Thyroid gland (tissue), 4 donors: ENCODE results near the gene ATXN1.

Source experiments
- POLR2A ChIP-seq, 2 donors: fragments of 450-650 bp; IDR thresholded peaks; one replicate each; pipeline ENCODE4 v1.6.1; 2017; ENCODE audit warnings: antibody characterized with exemption in 2 of 2, mild to moderate bottlenecking in 2 of 2, moderate library complexity in 1 of 2
- TF ChIP-seq, protein P1 (sequence below), 6 experiments: fragments of 200-600 bp in 3 of 6; fragments of 450-650 bp in 3 of 6; sonication (generic) in 3 of 6; IDR thresholded peaks; one replicate each; pipeline ENCODE4 v1.5.1; 2016 to 2019; ENCODE audit warnings: antibody characterized with exemption in 6 of 6, mild to moderate bottlenecking in 2 of 6, inconsistent platforms in 1 of 6, moderate library complexity in 1 of 6

DNA sequence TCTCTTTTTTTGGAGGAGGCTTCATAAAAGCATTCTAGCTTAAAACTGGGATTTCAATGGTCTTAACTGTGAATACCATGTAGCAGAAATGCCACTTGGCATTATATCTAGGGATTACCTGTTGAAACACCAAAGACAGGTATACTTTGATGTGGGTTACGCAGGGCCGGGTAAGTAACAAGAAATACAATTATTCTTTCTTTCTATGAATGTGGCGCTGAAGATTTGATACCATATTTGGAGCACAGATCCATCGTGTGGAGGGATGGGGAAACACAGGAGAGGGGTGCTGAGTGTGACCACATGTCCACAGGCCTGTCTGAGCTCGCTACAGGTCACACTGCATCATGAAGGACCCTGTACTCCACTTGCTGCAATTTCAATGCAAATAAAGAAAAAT lies 265.1 kb downstream of the ATXN1 start:
- TF ChIP-seq, protein P1, sequence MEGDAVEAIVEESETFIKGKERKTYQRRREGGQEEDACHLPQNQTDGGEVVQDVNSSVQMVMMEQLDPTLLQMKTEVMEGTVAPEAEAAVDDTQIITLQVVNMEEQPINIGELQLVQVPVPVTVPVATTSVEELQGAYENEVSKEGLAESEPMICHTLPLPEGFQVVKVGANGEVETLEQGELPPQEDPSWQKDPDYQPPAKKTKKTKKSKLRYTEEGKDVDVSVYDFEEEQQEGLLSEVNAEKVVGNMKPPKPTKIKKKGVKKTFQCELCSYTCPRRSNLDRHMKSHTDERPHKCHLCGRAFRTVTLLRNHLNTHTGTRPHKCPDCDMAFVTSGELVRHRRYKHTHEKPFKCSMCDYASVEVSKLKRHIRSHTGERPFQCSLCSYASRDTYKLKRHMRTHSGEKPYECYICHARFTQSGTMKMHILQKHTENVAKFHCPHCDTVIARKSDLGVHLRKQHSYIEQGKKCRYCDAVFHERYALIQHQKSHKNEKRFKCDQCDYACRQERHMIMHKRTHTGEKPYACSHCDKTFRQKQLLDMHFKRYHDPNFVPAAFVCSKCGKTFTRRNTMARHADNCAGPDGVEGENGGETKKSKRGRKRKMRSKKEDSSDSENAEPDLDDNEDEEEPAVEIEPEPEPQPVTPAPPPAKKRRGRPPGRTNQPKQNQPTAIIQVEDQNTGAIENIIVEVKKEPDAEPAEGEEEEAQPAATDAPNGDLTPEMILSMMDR (IDR thresholded peaks at IDR 0.05), result no peak
- TF ChIP-seq POLR2A (IDR thresholded peaks at IDR 0.05), result no peak
